HG03139 (cell line): Measurements from ENCODE around the gene HOMER2.

Experiments
- ATAC-seq: cut with Tn5 transposase; IDR thresholded peaks from one replicate; pipeline ENCODE4 v1.9.1; 2021; ENCODE audit not compliant: unreplicated experiment

The HOMER2 gene

GRCh38 chr15:82933576-82933975, 18.9 kb downstream of the HOMER2 start:
- ATAC-seq = no peak

DNA sequence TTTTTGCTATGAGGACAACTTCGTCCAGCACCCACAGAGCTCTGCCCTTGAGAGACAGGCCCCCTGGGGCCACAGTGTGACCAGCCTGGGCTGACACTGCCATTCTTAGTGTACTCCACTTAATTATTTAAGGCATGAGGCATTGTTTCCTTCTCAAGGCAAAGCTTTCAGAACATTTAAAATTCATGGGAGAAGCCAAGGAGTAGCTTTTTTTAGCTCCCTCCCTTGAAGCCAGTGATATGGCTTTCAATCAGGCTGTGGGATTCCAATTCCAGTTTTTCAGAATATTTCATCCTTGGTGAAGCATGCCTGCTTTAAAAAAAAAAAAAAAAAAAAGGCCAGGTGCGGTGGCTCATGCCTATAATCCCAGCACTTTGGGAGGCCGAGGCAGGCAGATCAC, 21.3 kb downstream of the HOMER2 start:
- ATAC-seq = no peak

GRCh38 chr15:82930461-82930860, 22.1 kb downstream of the HOMER2 start:
- ATAC-seq = no peak

- no peak for ATAC-seq
These were observed 23.8 kb downstream of the HOMER2 start for GRCh38 chr15:82928711-82929110.

DNA sequence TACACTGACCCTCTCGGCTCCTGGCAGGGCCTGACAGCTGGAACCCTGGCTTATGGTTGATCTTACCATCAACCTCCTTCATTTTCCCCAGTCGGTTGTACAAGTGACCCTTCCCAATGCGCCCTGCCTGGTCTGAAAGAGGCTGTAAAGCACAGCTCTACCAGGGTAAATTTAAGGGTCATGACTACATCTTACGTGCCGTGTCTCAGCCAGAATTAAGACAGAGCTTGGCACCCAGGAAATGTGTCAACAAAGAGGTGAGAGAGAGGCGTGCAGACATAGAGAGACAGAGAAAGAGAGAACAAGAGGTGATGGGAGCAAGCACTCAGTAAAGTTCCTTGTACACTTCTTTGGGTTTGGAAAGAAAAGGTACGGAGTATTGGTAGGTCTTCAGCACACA, 28.8 kb downstream of the HOMER2 start:
- ATAC-seq = no peak

DNA sequence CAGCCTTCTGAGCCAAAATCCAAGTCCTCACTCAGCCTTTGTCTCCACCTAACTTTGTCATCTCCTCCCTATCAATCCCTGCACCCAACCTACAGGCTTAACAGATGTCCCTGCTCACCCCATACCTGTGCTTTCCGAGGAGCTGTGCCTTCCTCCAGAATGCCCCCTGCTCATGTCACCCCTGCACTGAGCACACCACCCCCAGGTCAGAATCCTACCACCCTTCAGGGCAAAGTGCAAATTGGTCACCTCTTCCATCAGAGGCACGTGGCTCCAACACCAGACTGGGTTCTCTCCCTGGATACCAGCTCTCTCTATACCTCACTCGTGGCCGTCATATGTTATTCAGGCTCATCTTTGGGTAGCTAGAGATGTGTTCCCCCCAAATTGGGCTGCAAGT, 29.8 kb downstream of the HOMER2 start:
- ATAC-seq = no peak

GRCh38 chr15:82921939-82922338, 30.6 kb downstream of the HOMER2 start:
- ATAC-seq = no peak

DNA sequence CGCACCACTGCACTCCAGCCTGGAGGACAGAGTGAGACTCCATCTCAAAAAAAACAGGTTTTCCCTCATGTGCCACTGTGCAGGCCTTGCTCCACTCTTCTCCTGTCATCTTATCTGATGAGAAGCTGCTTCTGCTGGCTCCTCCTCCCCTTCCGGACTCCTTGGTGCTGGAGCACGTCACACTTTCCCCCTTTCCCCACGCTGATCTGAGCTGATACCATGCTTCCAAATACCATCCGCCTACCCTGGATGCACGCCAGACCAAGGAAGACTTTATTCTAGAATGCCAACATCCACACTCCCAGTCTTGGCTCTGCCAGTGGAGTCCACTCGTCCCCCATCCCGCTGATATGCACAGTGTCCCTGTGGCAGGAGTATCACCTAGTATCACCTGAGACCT, 31.3 kb downstream of the HOMER2 start:
- no peak for ATAC-seq

GRCh38 chr15:82919231-82919886, 33.2 kb downstream of the HOMER2 start:
- ATAC-seq = no peak

- no peak for ATAC-seq
These were observed 33.8 kb downstream of the HOMER2 start for GRCh38 chr15:82918607-82919230.

DNA sequence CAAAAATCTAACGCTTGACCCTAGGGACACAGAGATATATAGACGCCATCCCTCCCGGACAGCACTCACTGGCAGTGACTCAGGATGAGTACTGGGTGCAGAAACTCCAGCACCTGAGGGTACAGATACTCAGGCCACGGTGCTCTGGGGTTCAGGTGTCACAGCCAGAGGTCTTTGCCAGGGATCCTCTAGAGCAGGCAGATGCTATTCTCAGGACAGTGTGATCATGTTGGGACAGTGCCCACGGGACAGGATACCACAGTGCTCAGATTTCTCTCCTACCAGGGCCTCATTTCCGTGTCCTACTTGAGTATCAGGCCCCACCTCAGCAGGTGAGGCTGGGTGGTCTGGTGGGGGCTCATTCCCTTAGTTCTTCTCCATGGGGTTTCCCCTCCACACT, 34.4 kb downstream of the HOMER2 start:
- no peak for ATAC-seq

DNA sequence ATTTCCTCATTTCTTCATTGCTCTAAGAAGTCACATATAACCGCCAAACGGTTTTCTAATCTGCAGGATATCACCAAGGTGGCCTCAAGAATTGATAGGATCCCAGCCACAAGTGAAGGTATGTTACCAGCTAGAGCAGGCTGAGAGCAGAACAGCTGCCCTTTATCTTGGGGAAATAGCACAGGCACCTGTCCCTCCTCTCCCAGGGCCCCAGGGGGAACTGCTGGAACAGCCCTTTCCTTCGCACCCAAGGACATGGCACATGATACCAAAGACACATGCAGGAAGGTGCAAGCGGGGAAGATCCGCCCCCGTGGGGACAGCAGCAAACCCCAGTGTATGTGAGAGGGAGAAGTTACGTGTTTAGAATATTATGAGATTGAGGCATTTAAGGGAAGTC, 35.3 kb downstream of the HOMER2 start:
- ATAC-seq = no peak

DNA sequence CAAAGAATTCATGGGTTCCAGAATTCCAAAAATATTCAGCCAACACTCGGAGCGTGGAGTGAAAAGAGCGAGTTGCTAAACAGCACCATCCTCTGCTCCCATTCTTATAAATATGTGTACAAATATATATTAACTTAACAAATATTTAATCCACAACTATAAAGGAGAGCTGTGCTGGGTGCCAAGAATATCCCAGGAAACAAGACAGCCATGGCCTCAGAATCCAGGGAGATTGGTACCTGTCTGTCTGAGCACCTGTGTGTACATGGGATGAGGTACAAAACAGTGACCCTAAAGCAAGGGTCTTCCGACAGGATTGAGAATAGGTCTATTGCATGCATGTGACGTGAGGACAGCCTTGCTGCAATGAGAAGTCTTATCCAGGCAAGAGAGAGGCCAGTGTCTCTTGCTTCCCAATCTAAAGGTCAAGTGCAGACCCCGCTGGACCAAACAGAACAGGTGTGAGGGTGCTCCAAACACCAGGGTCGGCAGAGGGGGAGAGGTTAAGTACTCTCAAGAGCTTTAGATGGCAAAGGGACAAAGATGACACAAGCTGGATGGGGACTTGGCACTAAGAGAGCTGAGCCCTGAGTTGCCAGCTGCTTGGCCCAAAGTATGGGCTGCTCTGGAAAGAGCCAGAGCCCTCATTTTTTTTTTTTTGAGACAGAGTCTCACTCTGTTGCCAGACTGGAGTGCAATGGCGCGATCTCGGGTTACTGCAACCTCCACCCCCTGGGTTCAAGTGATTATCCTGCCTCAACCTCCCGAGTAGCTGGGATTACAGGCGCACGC, 36.2 kb downstream of the HOMER2 start:
- no peak for ATAC-seq

DNA sequence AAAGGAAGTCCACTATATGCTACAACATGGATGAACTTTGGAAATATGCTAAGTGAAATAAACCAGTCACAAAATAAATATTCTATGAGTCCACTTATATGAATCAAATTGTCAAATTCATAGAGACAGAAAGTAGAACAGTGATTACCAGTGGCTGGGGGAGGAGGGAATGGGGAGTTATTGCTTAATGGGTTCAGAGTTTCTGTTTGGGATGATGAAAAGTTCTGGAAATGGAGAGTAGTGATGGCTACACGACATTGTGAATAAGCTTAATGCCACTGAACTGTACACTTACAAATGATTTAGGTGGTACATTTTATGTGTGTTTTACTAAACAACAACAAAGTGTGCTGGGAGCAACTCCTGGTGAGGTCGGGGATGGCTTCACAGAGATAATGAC, 38.1 kb downstream of the HOMER2 start:
- no peak for ATAC-seq

GRCh38 chr15:82911458-82911857, 41.1 kb downstream of the HOMER2 start:
- no peak for ATAC-seq

DNA sequence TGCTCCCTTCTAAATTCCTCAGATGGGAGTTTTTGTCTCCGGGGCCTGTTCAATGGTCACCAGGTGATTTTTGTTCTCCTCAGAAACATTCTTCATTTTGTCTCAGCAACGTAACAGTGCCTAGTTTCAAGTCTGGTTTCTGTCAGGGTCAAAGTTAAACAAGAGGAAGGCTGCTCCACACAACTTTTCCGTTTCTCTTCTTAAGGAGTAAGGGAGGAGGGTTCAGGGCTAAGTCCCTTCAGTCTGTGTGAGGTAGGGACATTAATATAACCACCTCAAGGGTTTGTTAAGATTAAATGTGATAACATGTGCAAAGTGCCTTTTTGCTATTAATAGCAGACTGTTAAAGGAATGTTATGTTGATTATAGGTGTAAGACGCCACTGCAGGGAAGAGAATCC, 41.8 kb downstream of the HOMER2 start:
- no peak for ATAC-seq

- ATAC-seq = no peak
These were observed 43.3 kb downstream of the HOMER2 start for GRCh38 chr15:82909080-82909815.

GRCh38 chr15:82907350-82907749, 45.2 kb downstream of the HOMER2 start:
- no peak for ATAC-seq

DNA sequence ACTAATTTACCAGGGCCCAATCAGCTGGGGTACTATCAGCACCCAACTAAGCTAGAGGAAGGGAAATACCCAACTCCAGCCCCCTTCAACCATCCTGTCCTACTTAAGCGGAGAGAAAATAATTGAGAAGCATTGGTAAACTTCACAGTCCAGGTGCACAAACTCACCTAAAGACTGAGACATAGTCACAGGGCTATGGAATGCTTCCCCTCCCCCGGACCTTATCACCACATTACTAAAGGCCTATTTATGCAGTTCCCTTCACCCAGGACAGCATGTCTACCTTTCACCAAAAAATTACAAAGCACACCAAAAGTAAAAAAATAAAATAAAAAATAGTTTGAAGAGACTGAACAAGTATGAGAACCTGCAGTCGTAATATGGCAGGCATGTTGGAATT, 47.9 kb downstream of the HOMER2 start:
- no peak for ATAC-seq

DNA sequence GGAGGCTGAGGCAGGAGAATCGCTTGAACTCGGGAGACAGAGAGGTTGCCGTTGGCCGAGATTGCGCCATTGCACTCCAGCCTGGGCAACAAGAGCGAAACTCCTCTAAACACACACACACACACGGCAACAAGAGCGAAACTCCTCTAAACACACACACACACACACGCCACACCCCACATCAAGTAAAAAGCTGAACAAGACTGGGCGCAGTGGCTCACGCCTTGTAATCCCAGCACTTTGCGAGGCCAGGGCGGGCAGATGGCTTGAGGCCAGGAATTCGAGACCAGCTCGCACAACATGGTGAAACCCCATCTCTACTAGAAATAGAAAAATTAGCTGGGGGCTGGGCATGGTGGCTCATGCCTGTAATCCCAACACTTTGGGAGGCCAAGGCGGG, 49.0 kb downstream of the HOMER2 start:
- no peak for ATAC-seq

- no peak for ATAC-seq
These were observed 51.3 kb downstream of the HOMER2 start for GRCh38 chr15:82901114-82901805.
